Osteoblast (primary cell): ENCODE data around the gene GALNS. TPM values are rescaled to one million over a fixed set of nuclear protein-coding genes. Genes with fewer than 3 reads are reported as not detected.

Experiments
- DNase-seq: peaks from one replicate; pipeline ENCODE4 v3.0.0; 2011; ENCODE audit warnings: low spot score, mixed read lengths; ENCODE audit not compliant: insufficient read length; ENCODE audit errors: missing footprints
- H2AFZ ChIP-seq: 2 replicates; pipeline ENCODE4 v1.6.0; 2011; ENCODE audit warnings: mild to moderate bottlenecking, low read length
- H3K27ac ChIP-seq: 2 replicates; pipeline ENCODE4 v1.5.1; 2011; ENCODE audit warnings: mild to moderate bottlenecking, low read depth, low read length, moderate library complexity
- H3K27me3 ChIP-seq: 2 replicates; pipeline ENCODE4 v1.6.0; 2012; ENCODE audit warnings: mild to moderate bottlenecking, control low read depth, inconsistent platforms, low read length, moderate library complexity; ENCODE audit not compliant: insufficient read depth
- H3K36me3 ChIP-seq: 2 replicates; pipeline ENCODE4 v1.5.1; 2011; ENCODE audit warnings: mild to moderate bottlenecking, low read length, control low read depth, moderate library complexity; ENCODE audit not compliant: insufficient read depth
- H3K4me1 ChIP-seq: 2 replicates; pipeline ENCODE4 v1.5.1; 2011; ENCODE audit warnings: mild to moderate bottlenecking, low read length, control low read depth, moderate library complexity; ENCODE audit not compliant: insufficient read depth
- H3K4me2 ChIP-seq: 2 replicates; pipeline ENCODE4 v1.6.0; 2011; ENCODE audit warnings: mild to moderate bottlenecking, low read length; ENCODE audit not compliant: insufficient read depth
- H3K4me3 ChIP-seq: fragments of 200-600 bp; sonication (generic); 3 replicates; pipeline ENCODE4 v1.5.1; 2012; ENCODE audit warnings: mild to moderate bottlenecking, low read length, inconsistent platforms; ENCODE audit not compliant: insufficient read depth
- H3K79me2 ChIP-seq: 2 replicates; pipeline ENCODE4 v1.6.0; 2012; ENCODE audit warnings: mild to moderate bottlenecking, low read length, control low read depth, inconsistent platforms; ENCODE audit not compliant: insufficient read depth
- H3K9me3 ChIP-seq: 2 replicates; pipeline ENCODE4 v1.5.1; 2011; ENCODE audit warnings: low read depth, low read length, control low read depth
- H4K20me1 ChIP-seq: 2 replicates; pipeline ENCODE4 v1.6.0; 2012; ENCODE audit warnings: mild to moderate bottlenecking, low read length, control low read depth; ENCODE audit not compliant: insufficient read depth
- total RNA-seq: library from RNA; depleted of rRNA; stranded (reverse); fragments of >200 nt; gene quantifications from 2 replicates; pipeline ENCODE4 v1.2.3, GENCODE V29; 2012
- TF ChIP-seq, protein P1 (sequence below): IDR thresholded peaks from 2 replicates; pipeline ENCODE4 v1.5.1; 2011; ENCODE audit warnings: mild to moderate bottlenecking, low read depth, low read length, moderate library complexity; ENCODE audit errors: extremely low read depth

GALNS gene
- total RNA-seq, 1 donor = 48.1 TPM

DNA sequence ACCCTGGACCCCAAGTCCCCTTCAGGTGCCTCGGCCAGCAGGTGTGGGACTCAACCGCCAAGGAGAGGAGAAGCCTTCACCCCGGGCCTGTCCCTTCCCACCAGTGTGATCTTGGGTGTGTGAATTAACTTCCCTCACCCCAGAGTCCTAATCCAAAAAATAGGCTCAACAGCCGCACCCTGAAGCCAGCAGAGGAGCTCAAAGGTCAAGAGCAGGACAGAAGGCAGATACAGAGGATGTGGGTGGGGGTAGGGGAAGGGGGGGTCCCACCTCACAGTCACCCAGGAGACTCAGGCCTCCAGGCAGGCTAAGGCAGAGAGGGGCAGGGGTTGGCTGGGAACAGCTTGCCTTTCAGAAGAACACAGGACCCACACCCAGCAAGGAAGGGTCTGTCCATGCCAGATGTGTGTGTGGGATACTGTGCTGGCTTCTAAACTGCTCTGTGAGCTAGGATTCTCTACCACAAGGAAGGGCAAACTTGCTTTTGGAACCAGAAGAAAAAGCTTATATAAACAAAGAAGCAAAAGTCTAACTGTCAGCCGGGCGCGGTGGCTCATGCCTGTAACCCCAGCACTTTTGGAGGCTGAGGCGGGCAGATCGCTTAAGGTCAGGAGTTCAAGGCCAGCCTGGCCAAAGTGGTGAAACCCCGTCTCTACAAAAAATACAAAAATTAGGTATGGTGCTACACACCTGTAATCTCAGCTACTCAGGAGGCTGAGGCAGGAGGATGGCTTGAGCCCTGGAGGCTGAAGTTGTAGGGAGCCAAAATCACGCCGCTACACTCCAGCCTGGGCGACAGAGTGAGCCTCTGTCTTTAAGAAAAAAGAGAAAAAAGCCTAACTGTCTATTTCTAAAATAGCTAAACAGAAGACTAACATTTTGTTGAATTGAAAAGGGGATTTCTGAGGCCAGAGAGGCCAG, 76.3 kb downstream of the GALNS start:
- Histone ChIP-seq H3K9me3 (no peaks in the 10 kb centered on the region), H3K27me3 (no peaks in the 10 kb centered on the region), H4K20me1 (peaks cover 71% of the 10 kb centered on the region), H3K27ac (peak overlapping the region; percentile 51), H3K4me2 (peak overlapping the region; percentile 55), H3K4me3 (peak overlapping the region; percentile 29), H3K79me2 (peaks cover 90% of the 10 kb centered on the region), H2AFZ (no peak overlapping the region), H3K36me3 (no peaks in the 10 kb centered on the region), H3K4me1 (peaks cover 47% of the 10 kb centered on the region)
- TF ChIP-seq, protein P1, sequence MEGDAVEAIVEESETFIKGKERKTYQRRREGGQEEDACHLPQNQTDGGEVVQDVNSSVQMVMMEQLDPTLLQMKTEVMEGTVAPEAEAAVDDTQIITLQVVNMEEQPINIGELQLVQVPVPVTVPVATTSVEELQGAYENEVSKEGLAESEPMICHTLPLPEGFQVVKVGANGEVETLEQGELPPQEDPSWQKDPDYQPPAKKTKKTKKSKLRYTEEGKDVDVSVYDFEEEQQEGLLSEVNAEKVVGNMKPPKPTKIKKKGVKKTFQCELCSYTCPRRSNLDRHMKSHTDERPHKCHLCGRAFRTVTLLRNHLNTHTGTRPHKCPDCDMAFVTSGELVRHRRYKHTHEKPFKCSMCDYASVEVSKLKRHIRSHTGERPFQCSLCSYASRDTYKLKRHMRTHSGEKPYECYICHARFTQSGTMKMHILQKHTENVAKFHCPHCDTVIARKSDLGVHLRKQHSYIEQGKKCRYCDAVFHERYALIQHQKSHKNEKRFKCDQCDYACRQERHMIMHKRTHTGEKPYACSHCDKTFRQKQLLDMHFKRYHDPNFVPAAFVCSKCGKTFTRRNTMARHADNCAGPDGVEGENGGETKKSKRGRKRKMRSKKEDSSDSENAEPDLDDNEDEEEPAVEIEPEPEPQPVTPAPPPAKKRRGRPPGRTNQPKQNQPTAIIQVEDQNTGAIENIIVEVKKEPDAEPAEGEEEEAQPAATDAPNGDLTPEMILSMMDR = no peak
- peak; percentile 61 for DNase-seq

DNA sequence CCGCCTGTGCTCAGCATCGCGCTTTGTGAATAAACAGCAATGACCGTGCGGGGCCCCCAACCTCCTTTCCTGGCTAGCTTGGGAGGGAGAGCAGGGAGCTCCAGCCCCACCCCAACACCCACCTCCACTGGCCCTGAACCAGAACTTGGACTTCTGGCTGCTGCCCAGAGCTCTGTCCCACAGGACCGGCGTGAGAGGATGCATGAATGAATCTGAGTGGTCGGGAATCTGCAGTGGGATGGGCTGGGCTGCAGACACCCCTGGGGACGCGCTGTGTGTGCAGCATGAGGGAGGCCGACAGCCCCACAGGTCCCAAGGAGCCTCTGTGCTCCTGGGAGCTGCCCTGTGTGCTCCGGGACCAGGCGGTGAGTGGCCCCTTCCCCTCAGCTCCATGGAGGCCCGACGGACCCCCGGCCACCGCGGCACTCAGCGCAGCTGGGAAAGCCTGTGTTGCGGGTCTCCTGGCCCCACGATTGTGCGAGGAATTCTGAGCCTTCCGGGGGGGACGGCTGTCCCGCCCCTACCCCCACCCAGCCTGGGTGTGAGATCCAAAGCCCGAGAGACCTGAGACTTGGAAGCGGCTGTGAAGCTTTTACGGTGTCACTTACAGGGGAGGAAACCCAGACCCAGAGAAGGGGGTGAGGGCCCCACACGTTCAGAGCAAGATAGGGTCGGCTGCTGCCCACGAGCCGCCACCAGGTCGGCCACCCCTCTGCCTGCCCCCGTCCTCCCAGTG, 77.2 kb downstream of the GALNS start:
- H3K27me3 ChIP-seq = no peaks in the 10 kb centered on the region
- peak overlapping the region; percentile 51 for H3K27ac ChIP-seq
- TF ChIP-seq, protein P1 = no peak
- H2AFZ ChIP-seq = no peak overlapping the region
- peak overlapping the region; percentile 55 for H3K4me2 ChIP-seq
- peaks cover 98% of the 10 kb centered on the region for H3K79me2 ChIP-seq
- H3K9me3 ChIP-seq = no peaks in the 10 kb centered on the region
- H3K4me1 ChIP-seq = peaks cover 50% of the 10 kb centered on the region
- H3K36me3 ChIP-seq = no peaks in the 10 kb centered on the region
- H4K20me1 ChIP-seq = peaks cover 77% of the 10 kb centered on the region
- peak; percentile 94 for DNase-seq
- no peak overlapping the region for H3K4me3 ChIP-seq

DNA sequence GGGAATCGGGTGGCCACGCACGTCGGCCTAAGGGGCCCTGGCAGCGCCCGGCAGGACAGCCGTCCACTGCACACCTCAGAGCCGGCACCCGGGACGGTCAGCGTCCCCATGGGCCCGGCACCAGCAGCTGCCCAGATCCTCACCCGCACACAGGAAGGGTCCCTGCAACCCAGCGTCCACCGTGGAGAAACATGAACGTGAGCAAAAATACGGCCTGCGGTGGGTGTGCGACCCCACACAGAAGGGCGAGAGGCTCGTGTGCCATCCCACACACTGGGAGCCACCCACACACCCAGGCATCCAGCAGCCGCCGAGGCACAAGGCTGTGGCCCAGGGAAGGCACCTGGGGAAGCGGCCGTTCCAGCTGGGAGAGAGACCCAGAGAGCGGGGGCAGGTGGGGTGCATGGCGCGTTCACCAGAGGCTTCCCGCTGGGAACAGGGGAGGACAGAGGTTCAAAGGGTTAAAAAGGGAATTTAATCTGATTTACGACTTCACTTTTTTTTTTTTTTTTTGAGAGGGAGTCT, 78.1 kb downstream of the GALNS start:
- Histone ChIP-seq H3K36me3 (no peaks in the 10 kb centered on the region), H3K79me2 (peaks cover 99% of the 10 kb centered on the region), H3K4me2 (no peak overlapping the region), H4K20me1 (peaks cover 77% of the 10 kb centered on the region), H3K27ac (no peak overlapping the region), H3K9me3 (no peaks in the 10 kb centered on the region), H2AFZ (no peak overlapping the region), H3K4me3 (no peak overlapping the region), H3K27me3 (no peaks in the 10 kb centered on the region), H3K4me1 (peaks cover 59% of the 10 kb centered on the region)
- peak; percentile 66 for DNase-seq
- TF ChIP-seq, protein P1 = no peak

DNA sequence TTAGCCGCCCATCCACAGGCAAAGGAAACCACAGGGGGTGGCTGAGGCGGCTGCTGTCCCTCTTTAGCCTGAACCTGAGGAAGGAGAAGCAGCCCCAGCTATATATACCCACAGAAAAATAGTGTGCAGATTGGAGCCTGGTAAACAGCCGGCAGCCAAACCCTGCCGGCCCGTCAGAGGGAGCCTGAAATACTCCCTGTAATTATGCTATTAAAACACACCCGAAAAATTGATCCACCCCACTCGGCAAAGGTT, 78.5 kb downstream of the GALNS start:
- Histone ChIP-seq H3K9me3 (no peaks in the 10 kb centered on the region), H3K27ac (no peak overlapping the region), H2AFZ (no peak overlapping the region), H3K4me3 (no peak overlapping the region), H3K27me3 (no peaks in the 10 kb centered on the region), H3K4me2 (no peak overlapping the region), H3K79me2 (peaks cover 98% of the 10 kb centered on the region), H3K36me3 (no peaks in the 10 kb centered on the region), H4K20me1 (peaks cover 77% of the 10 kb centered on the region), H3K4me1 (peaks cover 60% of the 10 kb centered on the region)
- peak; percentile 43 for DNase-seq
- TF ChIP-seq, protein P1 = no peak
